ENCODE measurements around the gene GANAB. TPM values are rescaled to one million over a fixed set of nuclear protein-coding genes. Genes with fewer than 3 reads are reported as not detected.

The GANAB gene
- total and polyA plus RNA-seq, 2 donors (not counting 1 experiment from before 2014, with no cell fraction given) = 279 to 328 TPM

DNA sequence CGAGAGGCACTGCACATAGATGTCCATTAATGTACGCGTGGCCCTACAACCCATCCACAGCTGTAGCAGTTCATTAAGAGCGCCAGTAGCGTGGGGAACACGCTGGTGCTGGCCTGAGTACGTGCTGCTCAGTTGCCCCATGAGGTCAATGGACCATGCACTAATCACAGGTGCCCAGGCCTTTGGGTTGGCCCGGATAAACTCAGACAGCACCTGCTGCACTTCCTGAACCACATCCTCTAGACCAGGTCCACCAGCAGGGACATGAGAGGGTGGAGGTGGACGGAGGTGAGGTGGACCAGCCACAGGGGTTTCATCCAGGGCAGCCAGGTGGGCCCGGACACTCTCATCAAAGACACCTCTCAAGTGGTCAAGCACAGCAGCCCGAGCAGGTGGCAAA lies 3.1 kb upstream of the GANAB start:
- H3K4me1 ChIP-seq (ENCODE audit: control insufficient read depth, extremely low read depth, insufficient read depth, low read length) = peaks cover 8% of the 10 kb centered on the region
- H3K79me2 ChIP-seq (ENCODE audit: control insufficient read depth, insufficient read depth, low read length) = peaks cover 39% of the 10 kb centered on the region
- no peak overlapping the region for H3K4me2 ChIP-seq (ENCODE audit: extremely low read depth, insufficient read depth, low read length)
- no peak overlapping the region for H2AFZ ChIP-seq (ENCODE audit: low read length)
- TF ChIP-seq, protein P1, sequence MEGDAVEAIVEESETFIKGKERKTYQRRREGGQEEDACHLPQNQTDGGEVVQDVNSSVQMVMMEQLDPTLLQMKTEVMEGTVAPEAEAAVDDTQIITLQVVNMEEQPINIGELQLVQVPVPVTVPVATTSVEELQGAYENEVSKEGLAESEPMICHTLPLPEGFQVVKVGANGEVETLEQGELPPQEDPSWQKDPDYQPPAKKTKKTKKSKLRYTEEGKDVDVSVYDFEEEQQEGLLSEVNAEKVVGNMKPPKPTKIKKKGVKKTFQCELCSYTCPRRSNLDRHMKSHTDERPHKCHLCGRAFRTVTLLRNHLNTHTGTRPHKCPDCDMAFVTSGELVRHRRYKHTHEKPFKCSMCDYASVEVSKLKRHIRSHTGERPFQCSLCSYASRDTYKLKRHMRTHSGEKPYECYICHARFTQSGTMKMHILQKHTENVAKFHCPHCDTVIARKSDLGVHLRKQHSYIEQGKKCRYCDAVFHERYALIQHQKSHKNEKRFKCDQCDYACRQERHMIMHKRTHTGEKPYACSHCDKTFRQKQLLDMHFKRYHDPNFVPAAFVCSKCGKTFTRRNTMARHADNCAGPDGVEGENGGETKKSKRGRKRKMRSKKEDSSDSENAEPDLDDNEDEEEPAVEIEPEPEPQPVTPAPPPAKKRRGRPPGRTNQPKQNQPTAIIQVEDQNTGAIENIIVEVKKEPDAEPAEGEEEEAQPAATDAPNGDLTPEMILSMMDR (conservative IDR thresholded peaks at IDR 0.05 in 1 of 2, IDR thresholded peaks at IDR 0.05 in 1 of 2; ENCODE audit: low read depth in 1 of 2, low read length in 2 of 2) = no peak
- TF ChIP-seq EZH2 (IDR thresholded peaks at IDR 0.05; ENCODE audit: low read length, missing control alignments) = no peak
- H3K9me3 ChIP-seq (ENCODE audit: control insufficient read depth, insufficient read depth, low read depth, low read length) = no peaks in the 10 kb centered on the region
- H4K20me1 ChIP-seq (ENCODE audit: control insufficient read depth, extremely low read depth, insufficient read depth, low read length) = no peaks in the 10 kb centered on the region
- H3K9ac ChIP-seq (ENCODE audit: insufficient read depth, low read length) = no peak overlapping the region
- DNase-seq (ENCODE audit: low read depth in 2 of 2) = no peak
- H3K27ac ChIP-seq (ENCODE audit: insufficient read depth, low read length) = no peak overlapping the region
- peaks cover 10% of the 10 kb centered on the region for H3K36me3 ChIP-seq (ENCODE audit: control insufficient read depth, insufficient read depth, low read length)
- no peak overlapping the region for H3K4me3 ChIP-seq (replicated peaks in 1 of 4; ENCODE audit: control extremely low read depth in 1 of 4, insufficient read depth in 1 of 4, low read depth in 3 of 4, low read length in 4 of 4)
- H3K27me3 ChIP-seq (ENCODE audit: control insufficient read depth, insufficient read depth, low read length) = no peaks in the 10 kb centered on the region

- no peaks in the 10 kb centered on the region for H3K27me3 ChIP-seq (ENCODE audit: control insufficient read depth, insufficient read depth, low read length)
- H3K79me2 ChIP-seq (ENCODE audit: control insufficient read depth, insufficient read depth, low read length) = peaks cover 44% of the 10 kb centered on the region
- H2AFZ ChIP-seq (ENCODE audit: low read length) = no peak overlapping the region
- H3K4me2 ChIP-seq (ENCODE audit: extremely low read depth, insufficient read depth, low read length) = no peak overlapping the region
- H3K9ac ChIP-seq (ENCODE audit: insufficient read depth, low read length) = no peak overlapping the region
- no peak for TF ChIP-seq EZH2 (IDR thresholded peaks at IDR 0.05; ENCODE audit: low read length, missing control alignments)
- TF ChIP-seq, protein P1 (conservative IDR thresholded peaks at IDR 0.05 in 1 of 2, IDR thresholded peaks at IDR 0.05 in 1 of 2; ENCODE audit: low read depth in 1 of 2, low read length in 2 of 2) = no peak
- peaks cover 13% of the 10 kb centered on the region for H3K36me3 ChIP-seq (ENCODE audit: control insufficient read depth, insufficient read depth, low read length)
- H3K4me1 ChIP-seq (ENCODE audit: control insufficient read depth, extremely low read depth, insufficient read depth, low read length) = peaks cover 8% of the 10 kb centered on the region
- H3K9me3 ChIP-seq (ENCODE audit: control insufficient read depth, insufficient read depth, low read depth, low read length) = no peaks in the 10 kb centered on the region
- no peak overlapping the region for H3K27ac ChIP-seq (ENCODE audit: insufficient read depth, low read length)
- no peaks in the 10 kb centered on the region for H4K20me1 ChIP-seq (ENCODE audit: control insufficient read depth, extremely low read depth, insufficient read depth, low read length)
- H3K4me3 ChIP-seq (replicated peaks in 1 of 4; ENCODE audit: control extremely low read depth in 1 of 4, insufficient read depth in 1 of 4, low read depth in 3 of 4, low read length in 4 of 4) = no peak overlapping the region
- DNase-seq (ENCODE audit: low read depth in 2 of 2) = no peak
Measured at GRCh38 chr11:62648967-62649364, 2.6 kb upstream of the GANAB start.

- Histone ChIP-seq H3K27me3 (ENCODE audit: control insufficient read depth, insufficient read depth, low read length) (no peaks in the 10 kb centered on the region), H3K79me2 (ENCODE audit: control insufficient read depth, insufficient read depth, low read length) (peaks cover 50% of the 10 kb centered on the region), H4K20me1 (ENCODE audit: control insufficient read depth, extremely low read depth, insufficient read depth, low read length) (no peaks in the 10 kb centered on the region), H3K9me3 (ENCODE audit: control insufficient read depth, insufficient read depth, low read depth, low read length) (no peaks in the 10 kb centered on the region), H3K4me2 (ENCODE audit: extremely low read depth, insufficient read depth, low read length) (no peak overlapping the region), H3K4me1 (ENCODE audit: control insufficient read depth, extremely low read depth, insufficient read depth, low read length) (peaks cover 8% of the 10 kb centered on the region), H3K36me3 (ENCODE audit: control insufficient read depth, insufficient read depth, low read length) (peaks cover 15% of the 10 kb centered on the region), H2AFZ (ENCODE audit: low read length) (no peak overlapping the region), H3K27ac (ENCODE audit: insufficient read depth, low read length) (no peak overlapping the region), H3K4me3 (replicated peaks in 1 of 4; ENCODE audit: control extremely low read depth in 1 of 4, insufficient read depth in 1 of 4, low read depth in 3 of 4, low read length in 4 of 4) (no peak overlapping the region), H3K9ac (ENCODE audit: insufficient read depth, low read length) (no peak overlapping the region)
- no peak for DNase-seq (ENCODE audit: low read depth in 2 of 2)
- TF ChIP-seq, protein P1 (conservative IDR thresholded peaks at IDR 0.05 in 1 of 2, IDR thresholded peaks at IDR 0.05 in 1 of 2; ENCODE audit: low read depth in 1 of 2, low read length in 2 of 2) = no peak
Measured at GRCh38 chr11:62648185-62648966, 2.0 kb upstream of the GANAB start.

Measured in fibroblast of lung (primary cell).